Peyer's patch (tissue), 4 donors: ENCODE results near the gene GSTA4. TPM values are rescaled to one million over a fixed set of nuclear protein-coding genes. Genes with fewer than 3 reads are reported as not detected.
"Not testable (repeated sequence)": the region's sequence is repeated elsewhere in the genome, so short reads cannot be mapped to it uniquely, and the experiment has no call there.

Experiments
- DNase-seq, 3 donors: peaks; one replicate each; pipeline ENCODE4 v3.0.0-alpha.2; 2017 to 2019
- H3K27ac ChIP-seq, 4 donors: fragments of 200-600 bp; sonication (generic); one replicate each; pipeline ENCODE4 v1.5.1; 2016 to 2019
- H3K27me3 ChIP-seq, 2 donors: fragments of 200-600 bp; sonication (generic); one replicate each; pipeline ENCODE4 v1.5.1; 2019
- H3K36me3 ChIP-seq, 3 donors: fragments of 200-600 bp; sonication (generic); one replicate each; pipeline ENCODE4 v1.5.1; 2016 to 2019
- H3K4me1 ChIP-seq, 4 donors: fragments of 200-600 bp; sonication (generic); one replicate each; pipeline ENCODE4 v1.5.1; 2016 to 2019
- H3K4me3 ChIP-seq, 4 donors: fragments of 200-600 bp; sonication (generic); 1 replicate in 3 of 4; 2 replicates in 1 of 4; pipeline ENCODE4 v1.5.1; 2016 to 2019; ENCODE audit warnings: mild to moderate bottlenecking in 1 of 4
- H3K9me3 ChIP-seq, 4 donors: fragments of 200-600 bp; sonication (generic); one replicate each; pipeline ENCODE4 v1.5.1; 2016 to 2019; ENCODE audit warnings: mild to moderate bottlenecking in 1 of 4
- CTCF ChIP-seq, 6 experiments: fragments of 450-650 bp in 4 of 6; fragments of 200-600 bp in 2 of 6; sonication (generic) in 1 of 6; IDR thresholded peaks; one replicate each; pipeline ENCODE4 v1.5.1; 2017 to 2019; ENCODE audit warnings: antibody characterized with exemption in 6 of 6, mild to moderate bottlenecking in 3 of 6, moderate library complexity in 1 of 6
- POLR2A ChIP-seq, 2 donors: fragments of 450-650 bp; IDR thresholded peaks; one replicate each; pipeline ENCODE4 v1.5.1; 2017; ENCODE audit warnings: antibody characterized with exemption in 2 of 2, mild to moderate bottlenecking in 2 of 2, moderate library complexity in 2 of 2
- total RNA-seq, 4 donors: library from RNA; depleted of rRNA; stranded (reverse); fragments of >200 nt; gene quantifications; one replicate each; pipeline ENCODE4 v1.1.0, GENCODE V29; 2016

Gene GSTA4
- total RNA-seq, 4 donors from 2014 or later = 13.9 to 17.9 (median 15.0) TPM

DNA sequence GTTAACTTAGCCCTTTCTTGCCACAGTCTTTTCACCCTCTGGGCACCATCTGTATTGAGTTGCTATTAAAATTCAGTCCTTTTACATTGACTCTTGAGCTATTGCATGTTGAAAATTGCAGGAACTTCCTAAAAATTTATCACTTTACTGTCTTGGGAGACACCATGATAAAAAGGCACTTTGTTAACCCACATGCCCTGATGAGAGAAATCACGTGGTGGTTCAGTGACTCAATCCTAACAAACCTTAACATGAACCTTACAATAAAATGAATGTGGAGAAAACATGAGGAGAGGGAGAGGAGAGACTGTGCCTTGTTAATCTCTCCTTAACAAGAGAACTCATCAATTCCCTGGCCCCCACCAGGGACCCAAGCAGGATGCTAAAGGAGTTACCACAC is 30.8 kb downstream of the GSTA4 start:
- Histone ChIP-seq H3K36me3 (no peaks in the 10 kb centered on the region), H3K4me3 (no peak overlapping the region), H3K27me3 (no peaks in the 10 kb centered on the region), H3K4me1 (no peaks in the 10 kb centered on the region), H3K9me3 (no peaks in the 10 kb centered on the region), H3K27ac (no peak overlapping the region)
- DNase-seq = no peak
- no peak for TF ChIP-seq POLR2A (IDR thresholded peaks at IDR 0.05)
- TF ChIP-seq CTCF (IDR thresholded peaks at IDR 0.05) = no peak

DNA sequence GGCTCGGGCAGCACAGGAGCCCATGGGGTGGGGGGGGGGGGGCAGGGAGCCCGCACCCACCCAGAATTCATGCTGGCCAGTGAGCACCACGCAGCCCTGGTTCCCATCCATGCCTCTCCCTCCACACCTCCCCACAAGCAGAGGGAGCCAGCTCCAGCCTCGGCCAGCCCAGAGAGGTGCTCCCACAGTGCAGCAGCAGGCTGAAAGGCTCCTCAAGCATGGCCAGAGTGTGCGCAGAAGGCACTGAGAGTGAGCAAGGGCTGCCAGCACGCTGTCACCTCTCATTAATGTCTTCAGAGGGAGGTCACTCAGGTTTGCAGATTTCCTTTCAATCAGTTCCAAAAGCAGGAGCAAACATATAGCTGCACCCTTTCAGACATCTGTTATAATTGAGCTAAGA is 32.4 kb downstream of the GSTA4 start:
- Histone ChIP-seq H3K27ac (no peak overlapping the region), H3K4me1 (no peaks in the 10 kb centered on the region), H3K4me3 (no peak overlapping the region), H3K27me3 (no peaks in the 10 kb centered on the region), H3K36me3 (no peaks in the 10 kb centered on the region), H3K9me3 (no peaks in the 10 kb centered on the region)
- DNase-seq = no peak
- TF ChIP-seq CTCF (IDR thresholded peaks at IDR 0.05) (no peak), POLR2A (IDR thresholded peaks at IDR 0.05) (no peak)

DNA sequence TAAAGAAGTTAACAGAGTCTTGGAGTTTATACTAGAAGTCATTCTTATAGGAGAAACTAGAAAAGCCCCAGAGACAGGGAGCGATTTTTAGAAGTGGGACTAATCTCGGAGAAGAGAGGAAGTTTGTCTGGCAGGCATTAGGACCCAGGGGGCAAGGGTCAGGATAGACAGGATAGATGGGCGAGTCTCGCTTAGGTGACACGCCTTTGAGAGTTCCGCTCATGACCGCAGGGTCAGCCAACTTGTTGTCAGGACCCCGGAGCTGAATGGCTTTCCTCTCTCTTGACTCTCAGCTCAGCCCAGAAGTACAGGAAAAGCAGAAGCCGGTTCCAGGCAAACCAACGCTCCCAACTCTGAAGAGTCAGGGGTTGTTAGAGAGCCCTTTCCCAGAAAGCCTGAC is 34.1 kb downstream of the GSTA4 start:
- not testable (repeated sequence) for H3K4me3 ChIP-seq, H3K9me3 ChIP-seq, H3K36me3 ChIP-seq, H3K27me3 ChIP-seq, H3K27ac ChIP-seq, H3K4me1 ChIP-seq
- peak in 1 of 3 donors; percentile 51 for DNase-seq

- H3K27me3 ChIP-seq, H3K4me1 ChIP-seq, H3K36me3 ChIP-seq, DNase-seq, H3K4me3 ChIP-seq, H3K27ac ChIP-seq, H3K9me3 ChIP-seq: not testable (repeated sequence)
These were observed 34.9 kb downstream of the GSTA4 start for GRCh38 chr6:52960211-52960610.

DNA sequence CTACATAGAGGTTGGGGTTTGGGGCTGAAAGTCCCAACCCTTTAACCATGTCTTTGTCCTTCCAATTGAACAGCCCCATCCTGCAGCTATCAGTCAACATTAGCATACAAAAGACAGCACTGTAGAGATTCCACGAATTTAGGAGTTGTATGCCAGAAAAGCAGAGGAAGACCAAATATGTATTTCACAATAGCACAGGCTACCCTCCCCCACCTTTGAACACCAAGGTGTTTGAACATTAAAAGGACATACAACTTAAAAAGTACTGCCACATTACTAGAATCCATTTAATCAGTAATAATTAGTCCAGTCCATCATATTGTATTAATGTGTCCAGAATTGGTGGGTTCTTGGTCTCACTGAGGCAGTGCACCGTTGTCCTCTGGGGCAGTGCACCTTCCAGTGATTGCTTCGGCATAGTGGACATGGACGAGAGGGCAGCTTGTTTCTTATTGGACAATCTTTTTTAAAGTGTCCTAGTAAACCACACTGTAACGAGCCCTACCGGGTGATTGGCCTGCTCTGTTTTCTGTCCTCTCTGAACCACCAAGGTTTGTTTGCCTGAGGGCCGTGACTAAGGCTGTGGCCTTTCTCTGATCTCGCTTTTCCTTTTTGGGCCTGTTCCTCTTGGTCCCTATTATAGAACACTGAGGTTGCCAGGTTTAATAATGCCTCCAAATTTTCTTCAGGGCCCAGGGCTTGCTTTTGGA is 36.4 kb downstream of the GSTA4 start:
- DNase-seq = no peak
- no peak overlapping the region for H3K27ac ChIP-seq
- H3K27me3 ChIP-seq = no peaks in the 10 kb centered on the region
- TF ChIP-seq CTCF (IDR thresholded peaks at IDR 0.05) (no peak), POLR2A (IDR thresholded peaks at IDR 0.05) (no peak)
- no peak overlapping the region for H3K4me3 ChIP-seq
- H3K9me3 ChIP-seq = no peaks in the 10 kb centered on the region
- no peaks in the 10 kb centered on the region for H3K4me1 ChIP-seq
- H3K36me3 ChIP-seq = no peaks in the 10 kb centered on the region

DNA sequence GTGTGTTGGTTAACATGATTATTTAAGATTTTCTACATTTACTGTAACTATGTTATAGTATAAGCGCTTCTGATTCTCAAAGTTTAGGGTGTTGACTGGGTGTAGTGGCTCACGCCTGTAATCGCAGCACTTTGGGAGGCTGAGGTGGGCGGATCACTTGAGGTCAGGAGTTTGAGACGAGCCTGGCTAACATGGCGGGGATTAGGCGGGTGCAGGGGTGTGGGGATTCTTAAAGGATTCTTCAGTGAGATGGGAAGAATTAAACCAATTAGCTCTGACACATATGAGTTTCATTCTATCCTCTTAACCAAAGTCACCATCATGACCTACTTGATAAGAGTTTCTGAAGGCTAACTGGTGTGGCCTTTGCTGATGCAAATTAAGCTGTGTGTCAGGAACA is 39.2 kb downstream of the GSTA4 start:
- Histone ChIP-seq H3K4me1 (no peaks in the 10 kb centered on the region), H3K27ac (no peak overlapping the region), H3K27me3 (no peaks in the 10 kb centered on the region), H3K4me3 (no peak overlapping the region), H3K36me3 (no peaks in the 10 kb centered on the region), H3K9me3 (no peaks in the 10 kb centered on the region)
- no peak for DNase-seq
- TF ChIP-seq POLR2A (IDR thresholded peaks at IDR 0.05) = no peak
- TF ChIP-seq CTCF (IDR thresholded peaks at IDR 0.05) = no peak
